Stimulated activated CD8-positive, alpha-beta memory T cell treated with anti-CD3 and anti-CD28 coated beads, Interleukin-4, amount 100 ng/mL, for 4 hours (primary cell): ENCODE data around the gene CMSS1.

Experiments used
- DNase-seq, 2 donors: peaks; one replicate each; pipeline ENCODE4 v3.0.0-alpha.2; 2020; ENCODE audit warnings: low read depth in 2 of 2, low spot score in 1 of 2

Gene CMSS1

GRCh38 chr3:100129941-100130340 is 312.3 kb downstream of the CMSS1 start:
- no peak for DNase-seq

GRCh38 chr3:100131241-100131640 is 313.6 kb downstream of the CMSS1 start:
- DNase-seq = no peak

GRCh38 chr3:100136921-100137320 is 319.3 kb downstream of the CMSS1 start:
- no peak for DNase-seq

GRCh38 chr3:100140976-100141375 is 323.3 kb downstream of the CMSS1 start:
- DNase-seq = no peak

- DNase-seq = no peak
These were observed 323.9 kb downstream of the CMSS1 start for GRCh38 chr3:100141586-100141985.

GRCh38 chr3:100144255-100144866 is 326.7 kb downstream of the CMSS1 start:
- no peak for DNase-seq

- no peak for DNase-seq
These were observed 331.5 kb downstream of the CMSS1 start for GRCh38 chr3:100149130-100149529.

GRCh38 chr3:100149713-100150415 is 332.2 kb downstream of the CMSS1 start:
- DNase-seq = no peak

- DNase-seq = no peak
These were observed 332.8 kb downstream of the CMSS1 start for GRCh38 chr3:100150473-100150872.

- DNase-seq = no peak
These were observed 333.5 kb downstream of the CMSS1 start for GRCh38 chr3:100151024-100151707.

GRCh38 chr3:100154171-100154570 is 336.5 kb downstream of the CMSS1 start:
- DNase-seq = no peak

- no peak for DNase-seq
These were observed 337.5 kb downstream of the CMSS1 start for GRCh38 chr3:100155128-100155527.

- DNase-seq = no peak
These were observed 337.9 kb downstream of the CMSS1 start for GRCh38 chr3:100155590-100155989.

- no peak for DNase-seq
These were observed 340.0 kb downstream of the CMSS1 start for GRCh38 chr3:100157685-100158084.

- no peak for DNase-seq
These were observed 341.3 kb downstream of the CMSS1 start for GRCh38 chr3:100158918-100159330.

GRCh38 chr3:100159331-100160153 is 341.9 kb downstream of the CMSS1 start:
- no peak for DNase-seq

- no peak for DNase-seq
These were observed 342.9 kb downstream of the CMSS1 start for GRCh38 chr3:100160521-100160920.

- no peak for DNase-seq
These were observed 346.1 kb downstream of the CMSS1 start for GRCh38 chr3:100163787-100164186.

- no peak for DNase-seq
These were observed 347.1 kb downstream of the CMSS1 start for GRCh38 chr3:100164743-100165142.

- DNase-seq = no peak
These were observed 348.4 kb downstream of the CMSS1 start for GRCh38 chr3:100165926-100166550.
